Spleen (tissue), 11 donors: ENCODE measurements around the gene MBOAT7. TPM values are rescaled to one million over a fixed set of nuclear protein-coding genes. Genes with fewer than 3 reads are reported as not detected.

Experiments
- DNase-seq: peaks from one replicate; pipeline ENCODE4 v3.0.0-alpha.2; 2020
- H3K27ac ChIP-seq, 8 donors: fragments of 200-600 bp; sonication (generic) in 7 of 8; 1 replicate in 4 of 8; 2 replicates in 4 of 8; pipeline versions ENCODE4 v1.5.0 to v1.8.0; 2016 to 2021; ENCODE audit warnings: inconsistent platforms in 4 of 8, mild to moderate bottlenecking in 4 of 8, moderate library complexity in 1 of 8
- H3K27me3 ChIP-seq, 7 donors: fragments of 200-600 bp; sonication (generic) in 6 of 7; replicated peaks in 1 of 7; 1 replicate in 4 of 7; 2 replicates in 3 of 7; pipeline versions ENCODE4 v1.5.0 to v1.8.0; 2016 to 2021; ENCODE audit warnings: inconsistent platforms in 3 of 7, mild to moderate bottlenecking in 1 of 7
- H3K36me3 ChIP-seq, 6 donors: fragments of 200-600 bp; sonication (generic) in 5 of 6; 1 replicate in 4 of 6; 2 replicates in 2 of 6; pipeline versions ENCODE4 v1.5.0 to v1.8.0; 2016 to 2021; ENCODE audit warnings: inconsistent platforms in 2 of 6
- H3K4me1 ChIP-seq, 6 donors: fragments of 200-600 bp; sonication (generic) in 5 of 6; 1 replicate in 3 of 6; 2 replicates in 3 of 6; pipeline versions ENCODE4 v1.5.0 to v1.8.0; 2016 to 2021; ENCODE audit warnings: inconsistent platforms in 3 of 6
- H3K4me3 ChIP-seq, 8 donors: fragments of 200-600 bp; sonication (generic) in 7 of 8; 1 replicate in 4 of 8; 2 replicates in 4 of 8; pipeline versions ENCODE4 v1.5.0 to v1.8.0; 2016 to 2021; ENCODE audit warnings: inconsistent platforms in 4 of 8, mild to moderate bottlenecking in 4 of 8, moderate library complexity in 2 of 8
- H3K9me3 ChIP-seq, 8 donors: fragments of 200-600 bp; sonication (generic) in 7 of 8; 1 replicate in 4 of 8; 2 replicates in 4 of 8; pipeline versions ENCODE4 v1.5.0 to v1.8.0; 2016 to 2021; ENCODE audit warnings: inconsistent platforms in 4 of 8
- CTCF ChIP-seq, 11 experiments: fragments of 200-600 bp in 7 of 11; fragments of 450-650 bp in 4 of 11; sonication (generic) in 4 of 11; IDR thresholded peaks in 8 of 11; conservative IDR thresholded peaks in 3 of 11; 1 replicate in 7 of 11; 2 replicates in 4 of 11; pipeline versions ENCODE4 v1.4.0 to v1.8.0; 2016 to 2021; ENCODE audit warnings: antibody characterized with exemption in 11 of 11, inconsistent platforms in 4 of 11, mild to moderate bottlenecking in 1 of 11
- POLR2A ChIP-seq, 3 donors: fragments of 450-650 bp; IDR thresholded peaks; one replicate each; pipeline ENCODE4 v1.5.1; 2017; ENCODE audit warnings: antibody characterized with exemption in 3 of 3, mild to moderate bottlenecking in 1 of 3
- POLR2AphosphoS5 ChIP-seq, 3 donors: sonication (generic); formaldehyde crosslinking; IDR thresholded peaks; one replicate each; pipeline ENCODE4 v1.5.1; 2017; ENCODE audit warnings: antibody characterized with exemption in 3 of 3
- WGBS, 5 donors: extraction: QIAGEN DNeasy Blood & Tissue Kit in 3 of 5; methylation state at CpG; one replicate each; pipeline versions ENCODE4 v1.1.5 to v1.1.7; 2013 to 2018; 5-methylcytosine and 5-hydroxymethylcytosine counted together
- intact Hi-C: fragments of 100-400 bp; cut with DNase I; formaldehyde crosslinking; loops from one replicate; pipeline ENCODE4 v1.15.0; 2023; ENCODE audit warnings: low total_unique reads
- polyA plus RNA-seq, 3 donors: library from polyadenylated mRNA; stranded (reverse); fragments of 200-250 nt; gene quantifications; one replicate each; pipeline ENCODE4 v1.2.1, GENCODE V29; 2013
- total RNA-seq, 7 donors: library from RNA; depleted of rRNA in 3 of 7; stranded (reverse); fragments of >200 nt in 3 of 7; fragmentation: NEBNext Ultra II Directional in 4 of 7; extraction: Animal tissue kit (Norgen Biotek cat#: 25700) in 4 of 7; gene quantifications; one replicate each; pipeline versions ENCODE4 v1.1.0 to v1.2.1, GENCODE V29; 2016 to 2021
- donor health status: healthy with polysubstance abuse.
- donor health status: DM: no; HTN: no; CAD: no; lungs with moderate emphysema.
- donor health status: DM: no; HTN: no; CAD: no.
- donor health status: Bipolar disorder and iron deficiency.
- donor health status: healthy.
- donor health status: DM: no; HTN: no; CAD: no.
- donor health status: DM: yes; HTN: yes; CAD: no.

The MBOAT7 gene
- total and polyA plus RNA-seq, 10 donors, result 12.0 to 208 (median 82.9) TPM

GRCh38 chr19:54142166-54142780 lies 47.1 kb downstream of the MBOAT7 start:
- Histone ChIP-seq H3K27ac (no peak overlapping the region), H3K27me3 (no peaks in the 10 kb centered on the region), H3K4me3 (no peak overlapping the region), H3K4me1 (peaks cover 16 to 55% (median 42%) of the 10 kb centered on the region in 6 donors), H3K9me3 (no peaks in the 10 kb centered on the region), H3K36me3 (peaks cover 8 to 85% (median 55%) of the 10 kb centered on the region in 6 donors)
- intact Hi-C loops, result no loop called here
- TF ChIP-seq CTCF (IDR thresholded peaks at IDR 0.05 in 8 of 11, conservative IDR thresholded peaks at IDR 0.05 in 3 of 11) (no peak), POLR2A (IDR thresholded peaks at IDR 0.05) (no peak), POLR2AphosphoS5 (IDR thresholded peaks at IDR 0.05) (no peak)
- DNase-seq, result no peak
- WGBS, 5 donors, result 79 to 94% (median 86%) methylated on average over 7 of the region's 7 CpGs

- no peak for TF ChIP-seq POLR2AphosphoS5 (IDR thresholded peaks at IDR 0.05)
- TF ChIP-seq POLR2A (IDR thresholded peaks at IDR 0.05), result no peak
- no peak for TF ChIP-seq CTCF (IDR thresholded peaks at IDR 0.05 in 8 of 11, conservative IDR thresholded peaks at IDR 0.05 in 3 of 11)
- 85 to 94% (median 90%) methylated on average over 3 of the region's 3 CpGs for WGBS, 5 donors
- intact Hi-C loops, result no loop called here
- no peaks in the 10 kb centered on the region for H3K9me3 ChIP-seq
- DNase-seq, result no peak
- H3K27ac ChIP-seq, result no peak overlapping the region
- H3K36me3 ChIP-seq, result peaks cover 8 to 76% (median 46%) of the 10 kb centered on the region in 6 donors
- peaks cover 19 to 52% (median 42%) of the 10 kb centered on the region in 6 donors for H3K4me1 ChIP-seq
- H3K27me3 ChIP-seq, result no peaks in the 10 kb centered on the region
- H3K4me3 ChIP-seq, result no peak overlapping the region
Observed at GRCh38 chr19:54141356-54141755, 48.0 kb downstream of the MBOAT7 start.

- H3K4me3 ChIP-seq, result peak overlapping the region; percentile 73 to 97 (median 92)
- DNase-seq, result peak; percentile 82
- peaks cover under 1 to 49% (median 20%) of the 10 kb centered on the region in 6 donors for H3K36me3 ChIP-seq
- H3K27me3 ChIP-seq, result no peaks in the 10 kb centered on the region
- no peaks in the 10 kb centered on the region for H3K9me3 ChIP-seq
- intact Hi-C loops, result no loop called here
- 26 to 51% (median 39%) methylated on average over 19 to 31 of the region's 31 CpGs for WGBS, 5 donors
- TF ChIP-seq POLR2A (IDR thresholded peaks at IDR 0.05), result no peak
- TF ChIP-seq CTCF (IDR thresholded peaks at IDR 0.05 in 8 of 11, conservative IDR thresholded peaks at IDR 0.05 in 3 of 11), result no peak
- TF ChIP-seq POLR2AphosphoS5 (IDR thresholded peaks at IDR 0.05), result no peak
- peaks cover 24 to 56% (median 50%) of the 10 kb centered on the region in 6 donors for H3K4me1 ChIP-seq
- peak overlapping the region; percentile 86 to 98 (median 96) for H3K27ac ChIP-seq
Observed at GRCh38 chr19:54138489-54139256, 50.7 kb downstream of the MBOAT7 start.
